GM18870 (cell line): ENCODE results near the gene SLC16A4.
"Not testable (repeated sequence)": the region's sequence is repeated elsewhere in the genome, so short reads cannot be mapped to it uniquely, and the experiment has no call there.

Experiments used
- ATAC-seq: cut with Tn5 transposase; IDR thresholded peaks from one replicate; pipeline ENCODE4 v1.9.1; 2021; ENCODE audit warnings: moderate library complexity; ENCODE audit not compliant: unreplicated experiment

Gene SLC16A4

DNA sequence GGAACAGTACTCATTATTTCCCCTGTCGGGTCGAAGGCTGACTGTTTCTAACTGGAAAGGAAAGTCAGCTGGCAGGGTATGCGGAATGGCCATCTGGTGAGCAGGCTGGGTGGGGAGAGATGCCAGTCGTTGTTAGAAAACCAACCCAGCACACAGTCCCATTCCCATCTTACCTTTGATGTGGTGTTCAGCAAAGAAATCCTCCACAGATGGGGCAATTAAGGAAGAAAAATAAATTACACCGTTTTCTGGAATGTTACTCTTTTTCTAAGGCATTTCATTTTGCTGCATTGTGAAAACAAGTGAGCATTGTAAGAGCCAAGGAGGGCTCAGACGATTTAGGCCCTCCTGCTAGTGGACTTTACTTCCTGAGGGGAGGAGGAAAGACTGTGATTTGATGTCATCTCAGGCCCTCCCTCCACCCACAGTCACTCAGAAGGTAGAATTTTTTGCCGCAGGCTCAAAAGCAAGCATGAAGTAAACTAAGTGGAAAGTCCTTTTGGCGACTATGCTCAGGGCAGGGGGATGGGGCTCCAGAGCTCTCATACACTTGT is at the start of gene SLC16A4:
Gene SLC16A4, minus strand, starts transcription at position 335 of the 554 bp plus-strand sequence. CDS start 1,703 bp downstream, outside the sequence.
- no peak for ATAC-seq

DNA sequence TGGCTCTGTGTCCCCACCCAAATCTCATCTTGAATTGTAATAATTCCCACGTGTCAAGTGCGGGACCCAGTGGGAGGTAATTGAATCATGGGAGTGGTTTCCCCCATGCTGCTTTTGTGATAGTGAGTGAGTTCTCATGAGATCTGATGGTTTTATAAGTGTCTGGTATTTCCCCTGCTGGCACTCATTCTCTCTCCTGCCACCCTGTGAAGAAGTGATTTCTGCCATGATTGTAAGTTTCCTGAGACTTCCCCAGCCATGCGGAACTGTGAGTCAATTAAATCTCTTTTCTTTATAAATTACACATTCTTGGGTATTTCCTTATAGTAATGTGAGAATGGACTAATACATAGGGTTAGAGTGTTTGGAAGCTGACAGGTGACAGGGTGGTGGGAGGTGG is 49.0 kb upstream of the SLC16A4 start:
- ATAC-seq = not testable (repeated sequence)

DNA sequence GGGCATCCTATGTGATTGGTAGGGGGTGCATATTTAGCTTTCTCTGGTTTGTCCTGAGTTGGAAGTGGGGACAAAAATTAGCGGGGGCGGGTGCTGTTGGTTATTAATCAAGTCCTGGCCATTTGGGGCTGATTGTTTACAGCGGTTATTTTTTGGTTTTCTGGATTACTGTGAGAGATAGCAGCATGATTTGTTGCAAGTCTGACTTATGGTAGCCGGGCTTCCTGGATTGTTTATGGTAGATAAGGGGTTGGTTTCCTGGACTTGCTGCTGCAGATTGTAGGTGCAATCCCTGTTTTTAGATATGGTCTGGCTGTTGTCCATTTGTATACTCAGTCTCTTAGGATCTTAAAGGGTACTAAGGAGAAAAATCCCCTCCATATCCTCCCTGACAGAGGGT is 48.1 kb upstream of the SLC16A4 start:
- ATAC-seq = no peak

DNA sequence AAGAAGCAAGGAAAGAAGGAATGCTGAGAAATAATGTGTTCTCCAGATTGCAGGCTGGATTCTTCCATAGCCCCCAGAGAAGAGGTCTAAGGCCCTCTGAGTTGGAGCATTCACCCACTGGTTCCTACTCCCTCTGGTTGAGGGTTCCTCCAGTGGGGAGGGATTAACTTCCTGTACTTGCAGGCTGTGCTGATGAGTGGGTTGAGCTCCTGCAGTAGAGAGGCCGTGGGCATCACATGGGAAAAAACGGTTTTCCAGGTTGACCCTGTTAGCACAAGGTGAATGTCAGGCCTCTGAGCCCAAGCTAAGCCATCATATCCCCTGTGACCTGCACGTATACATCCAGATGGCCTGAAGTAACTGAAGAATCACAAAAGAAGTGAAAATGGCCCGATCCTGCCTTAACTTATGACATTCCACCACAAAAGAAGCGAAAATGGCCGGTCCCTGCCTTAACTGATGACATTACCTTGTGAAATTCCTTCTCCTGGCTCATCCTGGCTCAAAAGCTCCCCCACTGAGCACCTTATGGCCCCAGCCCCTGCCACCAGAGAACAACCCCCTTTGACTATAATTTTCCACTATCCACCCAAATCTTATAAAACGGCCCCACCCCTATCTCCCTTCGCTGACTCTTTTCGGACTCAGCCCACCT is 46.9 kb upstream of the SLC16A4 start:
- ATAC-seq = not testable (repeated sequence)

DNA sequence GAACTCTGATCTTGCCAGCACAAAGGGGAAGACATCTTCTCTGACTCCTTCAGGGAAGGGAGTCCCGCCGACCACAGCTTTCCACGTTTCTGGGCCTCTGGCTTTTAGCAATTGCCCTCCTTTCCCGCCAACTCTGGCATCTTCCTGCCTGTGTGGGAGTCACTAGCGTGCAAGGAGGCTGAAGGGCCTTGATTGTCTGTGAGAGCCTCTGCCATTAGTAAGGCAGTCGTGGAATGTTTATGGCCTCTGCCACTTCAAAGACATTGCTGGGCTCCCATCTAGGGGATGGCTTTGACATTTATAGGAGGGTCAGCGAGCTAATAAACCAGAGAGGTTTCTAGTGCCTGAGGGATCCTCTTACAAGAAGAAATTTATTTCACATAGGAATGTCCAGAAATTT is 45.8 kb upstream of the SLC16A4 start:
- ATAC-seq = no peak

DNA sequence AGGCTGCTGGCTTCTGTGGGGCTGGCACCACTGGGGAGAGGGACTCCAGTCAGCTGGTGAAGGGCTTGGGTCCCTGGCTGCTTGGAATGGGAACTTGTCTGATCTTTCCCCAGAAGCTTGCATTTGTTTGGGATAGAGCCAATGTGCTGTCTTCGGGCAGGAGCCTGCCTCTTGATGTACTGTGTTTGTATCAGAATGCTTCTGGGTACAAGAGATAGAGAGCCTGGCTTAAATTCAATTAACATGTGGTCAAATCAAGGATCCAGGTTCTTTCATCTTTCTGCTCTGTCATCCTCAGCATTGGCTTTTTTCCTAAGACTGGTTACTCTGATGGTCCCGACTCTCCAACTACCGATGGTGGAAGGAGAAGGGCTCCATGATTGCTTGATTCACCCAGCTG is 44.1 kb upstream of the SLC16A4 start:
- no peak for ATAC-seq

DNA sequence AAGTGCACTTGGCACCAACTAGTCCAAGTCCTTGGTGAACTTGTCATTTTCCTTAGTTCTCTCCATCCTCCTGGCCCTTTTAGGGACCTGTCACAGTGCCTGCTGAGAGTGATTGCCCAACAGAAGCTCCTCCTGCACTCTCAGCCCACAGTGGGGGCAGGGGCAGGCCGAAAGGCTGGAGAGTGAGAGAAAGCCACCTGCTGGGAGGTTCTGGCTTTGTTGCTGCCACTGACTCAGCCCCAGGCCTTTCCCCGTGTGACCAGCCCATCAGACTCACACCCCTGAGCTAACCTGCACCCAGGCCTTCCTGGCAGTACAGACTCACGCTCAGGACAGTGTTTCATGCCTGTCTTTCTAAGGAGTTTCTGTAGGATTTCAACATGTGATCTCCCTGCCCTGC is 43.0 kb upstream of the SLC16A4 start:
- ATAC-seq = no peak

DNA sequence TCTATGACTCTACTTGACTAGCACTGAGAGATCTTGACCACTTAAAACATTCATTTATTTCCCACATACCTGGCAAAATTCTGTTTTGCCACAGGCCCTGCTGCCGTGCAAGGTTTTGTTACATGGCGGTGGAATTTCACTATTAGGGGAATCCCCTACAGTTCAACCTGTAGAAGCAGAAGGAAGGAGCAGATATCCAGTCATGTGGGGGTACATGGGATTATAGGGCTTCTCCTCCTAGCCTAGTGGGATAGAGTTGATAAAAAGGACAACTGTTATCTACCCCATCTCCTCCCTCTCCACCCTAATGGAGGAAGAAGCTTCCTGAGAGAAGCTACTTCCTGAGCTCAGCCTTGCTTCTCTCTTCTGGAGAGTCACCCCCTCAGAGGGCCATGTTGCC is 42.4 kb upstream of the SLC16A4 start:
- ATAC-seq = no peak

DNA sequence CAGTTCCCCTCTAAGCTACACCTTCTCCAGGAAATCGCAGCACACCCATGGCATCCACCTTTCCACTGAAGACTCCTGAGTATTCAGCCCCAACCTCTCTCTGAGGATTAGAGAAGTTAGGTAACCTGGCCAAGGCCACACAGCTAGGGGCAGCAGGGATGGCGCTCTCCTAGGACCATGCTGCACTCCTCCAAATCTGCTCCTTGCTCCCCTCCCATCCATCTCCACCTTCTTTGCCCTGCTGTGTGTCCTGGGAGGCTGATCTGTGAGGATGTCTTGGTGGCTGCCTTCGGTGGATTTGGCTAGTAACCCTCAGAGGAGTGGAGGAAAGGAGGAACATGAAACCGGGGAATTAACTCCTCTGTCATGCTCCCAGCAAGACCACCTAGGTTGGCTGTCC is 40.1 kb upstream of the SLC16A4 start:
- ATAC-seq = no peak

DNA sequence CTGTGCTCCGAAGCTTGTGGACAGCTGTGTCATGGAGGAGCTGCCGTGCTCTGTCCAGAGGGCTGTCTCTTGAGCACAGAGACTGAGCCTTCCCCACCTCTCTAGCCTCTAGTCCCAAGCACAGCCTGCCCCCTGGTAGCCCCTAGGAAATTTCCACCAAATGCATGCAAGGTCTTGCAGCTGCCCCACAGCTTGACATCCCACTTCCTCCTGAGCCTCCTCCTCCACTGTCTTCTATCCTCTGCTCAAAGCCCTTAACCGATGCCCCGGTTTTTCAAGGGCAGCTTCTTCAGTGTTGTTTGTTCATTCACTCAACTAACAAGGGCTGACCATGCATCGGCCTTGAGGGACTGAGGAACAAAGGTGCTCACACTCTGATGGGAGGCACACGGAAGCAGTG is 39.5 kb upstream of the SLC16A4 start:
- no peak for ATAC-seq

DNA sequence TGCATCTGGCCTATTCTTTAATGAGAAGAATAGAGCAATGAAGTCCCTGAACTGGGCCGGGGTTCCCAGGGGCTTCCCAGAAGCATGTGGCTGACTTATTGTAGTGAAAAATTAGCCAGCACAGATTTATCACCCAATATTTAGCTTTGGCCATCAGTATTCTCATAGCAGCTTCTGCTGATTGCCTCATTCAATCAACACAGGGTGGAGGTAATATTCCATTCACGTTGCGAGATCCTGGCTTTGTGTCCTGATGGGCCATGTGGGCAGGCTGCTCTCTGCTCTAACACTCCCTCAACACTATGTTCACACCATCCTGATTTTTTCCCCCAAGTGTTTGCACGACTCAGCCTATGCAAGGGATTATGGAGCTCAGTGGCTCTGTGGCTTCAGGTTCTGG is 38.1 kb upstream of the SLC16A4 start:
- no peak for ATAC-seq

DNA sequence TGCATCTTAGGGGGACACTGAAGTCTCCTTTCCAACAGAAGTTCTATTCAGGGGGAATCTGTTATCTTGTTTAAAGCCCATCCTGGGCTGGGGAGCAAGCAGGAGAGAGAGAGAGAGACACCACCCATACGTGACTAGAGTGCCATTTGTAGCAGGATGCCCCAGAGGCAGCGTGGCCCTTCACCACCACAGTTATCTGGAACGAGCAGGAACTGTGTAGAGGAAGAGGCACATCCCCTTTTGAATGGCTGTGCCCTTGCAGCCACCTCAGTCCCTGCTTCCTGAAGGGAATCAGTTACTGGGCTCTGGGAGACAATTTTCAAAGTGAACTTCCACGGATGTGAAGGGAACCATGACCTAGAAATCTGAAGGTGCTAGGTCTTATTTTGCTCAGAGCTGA is 36.0 kb upstream of the SLC16A4 start:
- no peak for ATAC-seq

DNA sequence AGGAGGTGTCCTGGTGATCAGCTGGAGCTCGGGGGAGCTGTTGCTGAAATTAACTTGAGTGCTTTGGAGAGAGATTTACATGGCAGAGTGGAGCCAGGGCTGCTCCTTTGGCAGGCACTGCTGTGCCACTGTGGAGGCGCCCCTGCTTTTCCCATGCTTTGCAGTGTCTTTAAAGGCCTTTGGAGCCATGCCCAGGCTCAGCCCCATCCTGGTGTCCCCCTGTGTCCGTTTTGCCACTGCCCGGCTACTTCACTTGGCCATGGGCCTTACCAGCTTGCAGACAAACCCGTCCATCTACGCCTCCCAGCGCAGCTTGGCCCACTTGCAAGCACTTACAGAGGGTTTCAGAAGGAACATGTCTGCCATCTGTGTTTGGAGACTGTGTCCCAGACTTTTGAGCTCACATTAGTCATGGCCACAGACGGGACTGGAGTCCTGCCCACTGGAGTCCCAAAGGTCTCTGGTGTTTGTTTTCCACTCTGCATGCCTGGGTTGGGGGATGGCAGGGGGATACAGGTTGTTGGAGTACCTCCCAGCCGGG is 34.9 kb upstream of the SLC16A4 start:
- no peak for ATAC-seq

DNA sequence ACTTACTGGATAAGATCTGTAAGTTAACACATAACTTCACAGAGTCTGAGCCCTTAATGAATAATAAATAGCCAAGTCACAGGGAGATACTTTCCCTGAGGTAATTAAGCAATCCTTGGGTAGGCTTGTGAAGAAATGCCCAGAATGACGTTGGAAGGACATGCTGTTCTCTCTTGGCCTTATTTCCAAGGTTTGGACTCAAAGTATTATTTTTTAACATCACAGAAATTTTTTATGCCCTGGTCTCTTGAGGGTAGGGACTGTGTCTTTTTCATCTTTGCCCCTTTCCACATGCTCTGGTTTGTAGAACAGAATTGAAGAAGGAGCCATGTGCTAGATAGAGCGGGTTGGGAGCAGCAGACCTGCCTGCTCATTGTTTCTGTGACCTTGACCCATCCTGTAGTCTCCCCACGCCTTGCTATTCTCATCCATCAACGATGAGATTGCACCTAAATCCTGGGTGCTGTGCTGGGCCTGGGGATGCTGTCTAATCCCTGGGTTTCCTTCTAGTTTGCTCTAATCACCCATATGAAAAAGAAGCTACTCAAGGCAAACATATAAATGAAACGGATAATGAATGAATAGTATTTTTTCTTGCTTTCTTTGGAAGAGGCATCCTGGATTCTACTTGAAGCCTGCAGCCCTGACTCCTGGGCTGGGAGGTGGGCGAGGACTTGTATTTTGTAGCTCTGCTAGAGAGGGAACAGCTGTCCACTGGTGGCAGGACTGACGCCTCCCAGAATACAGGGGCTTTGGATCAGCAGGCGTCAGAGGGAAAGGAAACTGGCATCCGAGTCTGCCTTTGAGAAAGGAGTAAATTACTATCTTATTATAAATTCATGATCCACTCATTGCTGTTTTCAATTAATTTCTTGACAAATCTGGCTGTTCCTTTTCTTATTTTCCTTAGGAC is 34.1 kb upstream of the SLC16A4 start:
- no peak for ATAC-seq

DNA sequence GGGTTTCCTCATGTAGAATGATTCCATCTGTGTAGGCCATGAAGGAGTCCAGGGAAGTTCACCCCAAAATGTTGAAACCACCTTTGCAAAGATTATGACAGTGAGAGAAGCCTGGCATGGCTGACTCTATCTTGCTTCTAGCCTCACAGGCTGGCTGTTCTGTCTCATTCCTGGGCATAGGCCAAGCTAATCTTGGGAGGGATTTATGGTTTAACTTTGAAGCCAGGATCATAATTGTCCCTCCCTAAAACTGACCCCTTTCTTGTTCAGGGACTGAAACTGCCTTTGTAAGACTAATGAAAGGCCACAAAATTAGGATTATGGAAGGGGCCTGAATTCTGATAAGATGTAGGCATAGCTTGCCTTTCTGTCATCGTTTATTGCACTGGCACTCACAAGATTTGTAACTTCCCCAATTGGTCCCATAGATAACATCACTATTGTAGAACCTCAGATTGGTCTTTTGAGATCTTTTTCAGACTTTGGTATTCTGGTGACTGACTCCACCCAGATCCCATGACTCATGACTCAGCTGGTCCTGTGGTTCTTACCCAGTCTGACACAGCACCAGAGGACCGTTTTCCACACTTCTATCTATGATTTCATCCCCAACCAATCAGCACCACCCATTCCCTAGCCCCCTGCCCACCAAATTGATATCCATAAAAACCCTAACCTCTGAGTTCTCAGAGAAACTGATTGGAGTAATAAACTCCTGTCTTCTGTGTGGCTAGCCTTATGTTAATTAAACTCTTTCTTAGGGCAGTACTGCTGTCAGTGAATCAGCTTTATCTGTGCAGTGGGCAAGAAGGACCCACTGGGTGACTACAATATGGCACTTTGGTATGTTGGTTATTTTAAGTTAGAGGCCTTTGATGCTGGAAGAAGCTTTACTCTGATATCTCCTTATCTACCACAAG is 30.3 kb upstream of the SLC16A4 start:
- ATAC-seq = no peak

DNA sequence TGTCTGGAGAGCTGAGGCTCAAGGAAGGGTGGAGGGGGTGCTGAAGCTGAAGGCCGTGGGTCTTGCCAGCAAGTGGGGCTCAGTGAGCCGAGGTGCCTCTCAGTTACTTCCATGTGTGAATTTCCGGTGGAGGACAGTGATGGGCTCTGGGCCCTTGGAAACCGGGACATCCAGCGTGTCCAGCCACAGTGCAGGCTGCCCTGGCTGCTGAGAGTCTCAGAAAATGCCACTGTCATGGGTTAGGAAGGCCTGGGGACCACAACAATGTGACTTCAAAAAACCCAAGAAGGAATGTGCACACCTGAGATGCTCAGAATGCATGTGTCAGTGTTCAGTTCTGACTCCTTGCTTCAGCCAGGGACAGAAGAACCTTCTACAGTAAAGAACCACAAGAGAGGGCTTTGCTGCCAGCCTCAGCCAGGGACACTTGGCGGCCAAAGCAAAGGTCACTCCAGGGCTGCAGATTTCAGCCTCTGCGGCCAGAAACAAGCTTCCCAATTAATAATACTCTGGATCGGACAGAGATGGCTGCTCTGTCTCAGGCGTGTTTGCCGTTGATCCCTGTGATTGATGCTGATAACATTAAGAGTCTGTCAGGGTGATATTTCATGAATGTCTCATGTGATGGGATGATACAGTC is 29.3 kb upstream of the SLC16A4 start:
- no peak for ATAC-seq

DNA sequence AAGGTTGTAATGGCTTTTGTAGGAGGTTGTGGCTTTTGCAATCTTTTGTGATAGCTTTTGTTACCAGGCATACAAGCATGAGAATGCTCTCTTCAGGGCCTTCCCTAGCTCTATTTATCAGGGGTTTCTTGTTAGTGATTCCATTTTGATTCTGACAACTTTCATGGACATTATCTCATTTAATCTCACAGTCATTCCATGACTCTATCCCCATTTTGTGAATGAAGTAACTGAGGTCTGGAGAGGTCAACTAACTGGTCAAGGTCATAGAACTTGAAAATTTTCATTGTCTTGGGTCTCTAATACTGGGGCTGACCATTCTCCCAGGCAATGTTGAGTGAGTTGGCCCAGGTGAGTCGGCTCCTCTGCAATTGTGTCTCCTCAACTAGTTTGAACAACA is 27.9 kb upstream of the SLC16A4 start:
- ATAC-seq = no peak

DNA sequence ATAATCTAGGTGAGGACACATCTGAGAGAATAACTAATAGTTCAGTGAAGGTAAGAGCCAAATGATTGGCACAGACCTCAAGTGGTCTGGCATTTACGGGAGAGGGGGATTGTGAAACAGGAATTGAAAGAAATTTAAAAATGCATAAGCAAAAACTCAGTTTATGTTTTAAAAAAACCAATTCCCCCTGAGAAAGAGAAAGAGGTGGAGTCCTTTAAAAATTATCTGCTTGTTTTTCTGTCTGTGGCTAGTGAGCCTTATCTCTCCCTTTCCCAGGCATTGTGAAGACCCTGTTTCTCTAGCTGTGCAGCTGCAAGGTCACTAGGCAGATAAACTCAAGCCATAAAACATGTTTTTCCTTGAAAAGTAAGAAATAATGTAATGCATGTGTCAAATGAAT is 22.2 kb upstream of the SLC16A4 start:
- ATAC-seq = not testable (repeated sequence)

DNA sequence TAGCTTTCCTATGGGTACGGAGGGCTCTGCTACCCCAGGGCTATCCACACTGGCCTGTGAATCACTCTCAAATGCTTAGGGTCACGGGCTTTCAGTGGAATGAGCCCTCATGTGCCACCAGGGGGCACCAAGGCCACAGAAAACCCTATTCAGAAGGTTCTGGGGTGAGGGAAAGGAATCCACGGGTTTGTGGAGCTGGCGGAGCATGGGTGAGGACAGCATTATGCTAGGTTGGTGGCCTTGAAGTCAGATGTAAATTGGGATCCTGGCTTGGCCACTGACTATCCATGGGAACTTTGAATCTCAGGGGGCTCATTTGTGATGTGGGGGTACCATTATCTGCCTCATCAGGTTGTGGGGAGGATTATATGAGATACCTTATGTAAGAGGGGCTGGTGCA is 21.8 kb upstream of the SLC16A4 start:
- ATAC-seq = no peak

DNA sequence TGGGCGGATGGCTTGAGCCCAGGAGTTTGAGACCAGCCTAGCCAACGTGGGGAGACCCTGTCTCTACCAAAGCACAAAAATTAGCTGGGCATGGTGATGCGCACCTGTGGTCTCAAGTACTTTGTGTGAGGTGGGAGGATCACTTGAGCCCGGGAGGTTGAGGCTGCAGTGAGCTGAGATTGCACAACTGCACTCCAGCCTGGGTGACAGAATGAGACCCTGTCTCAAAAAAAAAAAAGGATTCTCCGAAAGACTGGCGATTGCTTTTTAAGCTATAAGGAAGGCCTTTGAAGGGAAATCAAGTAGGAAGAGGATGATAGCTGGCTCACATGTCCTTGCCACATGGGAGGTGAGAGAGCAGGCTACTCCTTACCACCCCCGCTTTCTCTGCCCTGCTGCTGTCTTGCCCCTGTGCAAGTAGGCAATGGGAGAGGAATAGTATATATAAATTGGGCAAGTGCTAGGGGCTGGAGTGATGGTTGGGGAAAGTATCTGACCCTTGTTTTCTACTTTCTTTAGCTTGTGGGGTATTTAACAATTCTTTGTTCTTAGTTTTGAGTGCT is 20.4 kb upstream of the SLC16A4 start:
- no peak for ATAC-seq
